ENCODE results near the gene ATP13A2. TPM values are rescaled to one million over a fixed set of nuclear protein-coding genes. Genes with fewer than 3 reads are reported as not detected.

The ATP13A2 gene
- total RNA-seq, 1 donor from 2014 or later: 39.2 TPM

- H3K4me3 ChIP-seq: no peak overlapping the region
- no peaks in the 10 kb centered on the region for H3K9me3 ChIP-seq
- H3K4me1 ChIP-seq: no peaks in the 10 kb centered on the region
- no peaks in the 10 kb centered on the region for H3K27me3 ChIP-seq
- no peak overlapping the region for H3K27ac ChIP-seq
- DNase-seq (ENCODE audit: low spot score in 2 of 2): no peak
- intact Hi-C loops (cut with DNase I): no loop called here
- no peak for TF ChIP-seq CTCF (IDR thresholded peaks at IDR 0.05)
- H3K36me3 ChIP-seq: peaks cover 46 to 69% of the 10 kb centered on the region in 2 donors
These were observed 18.5 kb upstream of the ATP13A2 start for GRCh38 chr1:17030206-17030605.

- intact Hi-C loops (cut with DNase I): no loop called here
- TF ChIP-seq CTCF (IDR thresholded peaks at IDR 0.05): no peak
- Histone ChIP-seq H3K27me3 (no peaks in the 10 kb centered on the region), H3K36me3 (peaks cover 58 to 82% of the 10 kb centered on the region in 2 donors), H3K9me3 (no peaks in the 10 kb centered on the region), H3K27ac (no peak overlapping the region), H3K4me3 (no peak overlapping the region), H3K4me1 (no peaks in the 10 kb centered on the region)
- no peak for DNase-seq (ENCODE audit: low spot score in 2 of 2)
These were observed 17.0 kb upstream of the ATP13A2 start for GRCh38 chr1:17028662-17029188.

- no peaks in the 10 kb centered on the region for H3K4me1 ChIP-seq
- H3K36me3 ChIP-seq: peaks cover 66 to 87% of the 10 kb centered on the region in 2 donors
- no peaks in the 10 kb centered on the region for H3K9me3 ChIP-seq
- H3K27me3 ChIP-seq: no peaks in the 10 kb centered on the region
- intact Hi-C loops (cut with DNase I): no loop called here
- TF ChIP-seq CTCF (IDR thresholded peaks at IDR 0.05): no peak
- no peak for DNase-seq (ENCODE audit: low spot score in 2 of 2)
- no peak overlapping the region for H3K27ac ChIP-seq
- H3K4me3 ChIP-seq: no peak overlapping the region
These were observed 16.2 kb upstream of the ATP13A2 start for GRCh38 chr1:17027900-17028299.

- no peak for DNase-seq (ENCODE audit: low spot score in 2 of 2)
- no peaks in the 10 kb centered on the region for H3K4me1 ChIP-seq
- no peak overlapping the region for H3K4me3 ChIP-seq
- peaks cover 71 to 87% of the 10 kb centered on the region in 2 donors for H3K36me3 ChIP-seq
- H3K27ac ChIP-seq: no peak overlapping the region
- H3K9me3 ChIP-seq: no peaks in the 10 kb centered on the region
- intact Hi-C loops (cut with DNase I): no loop called here
- no peak for TF ChIP-seq CTCF (IDR thresholded peaks at IDR 0.05)
- H3K27me3 ChIP-seq: no peaks in the 10 kb centered on the region
These were observed 15.7 kb upstream of the ATP13A2 start for GRCh38 chr1:17027403-17027802.

GRCh38 chr1:17024721-17025120 lies 13.0 kb upstream of the ATP13A2 start:
- H3K4me3 ChIP-seq: no peak overlapping the region
- intact Hi-C loops (cut with DNase I): no loop called here
- H3K27ac ChIP-seq: no peak overlapping the region
- H3K27me3 ChIP-seq: no peaks in the 10 kb centered on the region
- no peaks in the 10 kb centered on the region for H3K4me1 ChIP-seq
- H3K36me3 ChIP-seq: peaks cover 89 to 91% of the 10 kb centered on the region in 2 donors
- DNase-seq (ENCODE audit: low spot score in 2 of 2): no peak
- no peaks in the 10 kb centered on the region for H3K9me3 ChIP-seq
- no peak for TF ChIP-seq CTCF (IDR thresholded peaks at IDR 0.05)

- Histone ChIP-seq H3K4me1 (no peaks in the 10 kb centered on the region), H3K36me3 (peaks cover 87 to 99% of the 10 kb centered on the region in 2 donors), H3K9me3 (no peaks in the 10 kb centered on the region), H3K4me3 (no peak overlapping the region), H3K27ac (no peak overlapping the region), H3K27me3 (no peaks in the 10 kb centered on the region)
- DNase-seq (ENCODE audit: low spot score in 2 of 2): no peak
- no peak for TF ChIP-seq CTCF (IDR thresholded peaks at IDR 0.05)
- intact Hi-C loops (cut with DNase I): no loop called here
These were observed 11.8 kb upstream of the ATP13A2 start for GRCh38 chr1:17023573-17023972.
